SH-SY5Y (cell line): ENCODE measurements around the gene CAGE1.

Source experiments
- GATA2 ChIP-seq: IDR thresholded peaks from 2 replicates; pipeline ENCODE4 v1.6.1; 2011; ENCODE audit warnings: mild to moderate bottlenecking, low read depth, low read length
- GATA3 ChIP-seq: IDR thresholded peaks from 2 replicates; pipeline ENCODE4 v1.6.1; 2011; ENCODE audit warnings: low read depth, mild to moderate bottlenecking, low read length, moderate library complexity

DNA sequence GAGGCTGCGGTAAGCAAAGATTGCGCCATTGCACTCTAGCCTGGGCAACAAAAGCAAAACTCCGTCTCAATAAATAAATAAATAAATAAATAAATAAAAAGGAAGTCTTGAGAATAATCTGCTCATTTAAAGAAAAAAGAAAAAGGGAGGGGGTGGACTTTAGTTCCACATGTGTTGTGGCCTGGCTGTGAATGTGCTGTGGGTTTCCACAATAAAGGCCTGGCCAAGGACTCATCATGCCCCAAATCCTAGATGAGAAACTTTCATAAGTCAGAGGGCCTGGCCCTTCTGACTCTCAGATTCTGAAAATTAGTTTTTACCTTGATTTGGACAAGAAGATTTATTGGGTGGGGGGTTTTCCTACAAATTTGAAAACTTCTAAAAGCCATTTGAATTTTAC lies 48.5 kb upstream of the CAGE1 start:
- TF ChIP-seq GATA2 (no peak), GATA3 (no peak)
